ENCODE measurements around the gene MAPKAP1.

Gene MAPKAP1

DNA sequence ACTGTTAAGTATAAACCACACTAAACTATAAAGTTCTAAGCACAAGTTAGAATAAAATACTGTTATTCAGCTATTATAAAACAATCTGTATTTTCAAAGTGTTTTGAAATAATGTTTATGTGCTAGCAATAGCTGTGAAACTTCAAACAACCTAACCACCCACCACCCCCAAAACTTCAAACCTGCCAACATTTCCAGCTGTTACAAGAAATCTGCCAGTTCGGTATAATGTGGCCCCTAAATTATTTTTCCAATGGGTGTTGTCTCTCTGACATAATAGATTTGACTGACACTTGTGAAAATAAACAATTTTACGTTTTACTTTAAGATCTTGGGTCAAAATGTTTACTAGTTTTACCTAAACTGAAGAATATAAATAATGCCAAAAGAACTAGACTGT, 24.7 kb downstream of the MAPKAP1 start:
- no peak for DNase-seq (ENCODE audit: low spot score)
- TF ChIP-seq CTCF (IDR thresholded peaks at IDR 0.05; ENCODE audit: borderline replicate concordance, control extremely low read depth, extremely low read depth, insufficient read depth, missing control alignments) = no peak
- in situ Hi-C loops (cut with MboI; ENCODE audit: low sequenced_read_pairs, unreplicated experiment) = loop anchor here (10.0 kb wide), 1 partner anchor 58 kb away; no protein-coding TSS in a partner anchor

GRCh38 chr9:125681657-125682056, 25.4 kb downstream of the MAPKAP1 start:
- in situ Hi-C loops (cut with MboI; ENCODE audit: low sequenced_read_pairs, unreplicated experiment) = loop anchor here (10.0 kb wide), 1 partner anchor 57 kb away; no protein-coding TSS in a partner anchor
- no peak for TF ChIP-seq CTCF (IDR thresholded peaks at IDR 0.05; ENCODE audit: borderline replicate concordance, control extremely low read depth, extremely low read depth, insufficient read depth, missing control alignments)
- DNase-seq (ENCODE audit: low spot score) = no peak

DNA sequence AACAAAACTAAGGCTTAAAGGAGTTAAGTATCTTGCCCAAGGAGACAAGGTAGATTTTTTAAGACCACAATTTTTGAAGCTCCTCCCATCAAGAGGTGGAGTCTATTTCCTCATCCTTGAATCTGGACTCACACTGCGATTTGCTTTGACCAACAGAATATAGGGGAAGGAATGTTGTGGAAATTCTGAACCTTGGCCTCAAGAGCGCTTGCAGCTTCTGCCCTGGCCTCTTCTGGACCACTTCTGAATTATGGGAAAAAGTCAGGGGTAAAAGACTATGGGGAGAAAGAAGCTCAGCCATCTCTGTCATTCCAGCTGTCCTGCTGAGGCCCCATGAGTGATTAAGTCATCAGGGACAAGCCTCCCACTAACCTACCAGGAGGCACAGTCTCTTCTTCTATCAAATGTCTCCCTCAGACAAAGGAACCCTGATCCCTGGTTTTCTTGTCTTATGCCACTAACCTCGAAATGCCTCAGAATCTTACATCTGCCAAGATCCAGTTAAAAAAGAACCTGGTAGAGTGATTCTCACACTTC, 25.9 kb downstream of the MAPKAP1 start:
- TF ChIP-seq CTCF (IDR thresholded peaks at IDR 0.05; ENCODE audit: borderline replicate concordance, control extremely low read depth, extremely low read depth, insufficient read depth, missing control alignments) = no peak
- in situ Hi-C loops (cut with MboI; ENCODE audit: low sequenced_read_pairs, unreplicated experiment) = loop anchor here (10.0 kb wide), 1 partner anchor 56 kb away; no protein-coding TSS in a partner anchor

DNA sequence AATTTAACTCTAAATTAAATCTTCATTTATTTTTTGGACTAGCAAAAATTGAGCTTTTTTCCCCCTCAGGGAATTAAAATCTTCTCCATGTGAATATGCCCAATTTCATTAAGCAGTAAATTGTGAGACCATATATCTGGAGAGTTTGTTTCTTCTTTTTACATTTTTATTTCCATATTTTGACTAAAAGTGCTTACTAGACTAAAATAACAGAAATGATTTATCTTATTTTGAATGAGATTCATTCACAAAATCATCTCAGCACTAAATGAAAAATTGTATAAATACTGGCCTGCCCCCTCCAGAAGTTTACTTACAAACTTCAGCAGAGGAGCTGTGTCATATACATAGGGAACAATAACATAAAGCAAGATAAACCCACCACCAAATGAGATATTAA, 26.6 kb downstream of the MAPKAP1 start:
- in situ Hi-C loops (cut with MboI; ENCODE audit: low sequenced_read_pairs, unreplicated experiment) = loop anchor here (10.0 kb wide), 1 partner anchor 56 kb away; no protein-coding TSS in a partner anchor
- no peak for DNase-seq (ENCODE audit: low spot score)
- TF ChIP-seq CTCF (IDR thresholded peaks at IDR 0.05; ENCODE audit: borderline replicate concordance, control extremely low read depth, extremely low read depth, insufficient read depth, missing control alignments) = no peak

More for the DNA sequence above, 25.9 kb downstream of the MAPKAP1 start:
- no peak for DNase-seq (ENCODE audit: low spot score)

DNA sequence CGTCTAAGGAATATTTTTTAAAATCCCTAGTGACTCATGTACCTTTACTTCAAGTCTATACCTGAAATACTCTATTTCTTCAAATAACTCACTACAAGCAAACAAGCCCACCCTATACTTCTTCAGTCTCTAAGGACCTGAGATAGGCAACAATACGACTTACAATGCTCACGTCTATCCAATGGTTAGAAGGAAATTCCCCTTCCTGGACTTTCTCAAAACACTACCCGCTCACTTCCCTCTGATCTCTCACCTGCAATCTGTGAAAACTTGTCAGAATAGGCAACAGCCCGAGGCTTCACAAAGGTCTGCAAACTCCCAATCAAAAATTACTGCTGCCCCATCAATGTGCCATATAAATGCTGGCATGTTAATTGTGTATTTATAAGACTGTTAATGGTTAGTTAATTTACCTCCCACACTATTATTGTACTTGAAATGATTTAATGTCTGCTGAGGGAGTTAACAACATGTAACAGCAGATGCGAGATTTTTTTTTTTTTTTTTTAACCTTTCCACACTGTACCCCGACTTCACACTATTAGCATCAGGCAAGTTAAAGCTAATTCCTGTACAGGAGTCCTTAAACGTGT, 27.3 kb downstream of the MAPKAP1 start:
- no peak for TF ChIP-seq CTCF (IDR thresholded peaks at IDR 0.05; ENCODE audit: borderline replicate concordance, control extremely low read depth, extremely low read depth, insufficient read depth, missing control alignments)
- DNase-seq (ENCODE audit: low spot score) = no peak
- in situ Hi-C loops (cut with MboI; ENCODE audit: low sequenced_read_pairs, unreplicated experiment) = loop anchor here (10.0 kb wide), 1 partner anchor 55 kb away; no protein-coding TSS in a partner anchor

DNA sequence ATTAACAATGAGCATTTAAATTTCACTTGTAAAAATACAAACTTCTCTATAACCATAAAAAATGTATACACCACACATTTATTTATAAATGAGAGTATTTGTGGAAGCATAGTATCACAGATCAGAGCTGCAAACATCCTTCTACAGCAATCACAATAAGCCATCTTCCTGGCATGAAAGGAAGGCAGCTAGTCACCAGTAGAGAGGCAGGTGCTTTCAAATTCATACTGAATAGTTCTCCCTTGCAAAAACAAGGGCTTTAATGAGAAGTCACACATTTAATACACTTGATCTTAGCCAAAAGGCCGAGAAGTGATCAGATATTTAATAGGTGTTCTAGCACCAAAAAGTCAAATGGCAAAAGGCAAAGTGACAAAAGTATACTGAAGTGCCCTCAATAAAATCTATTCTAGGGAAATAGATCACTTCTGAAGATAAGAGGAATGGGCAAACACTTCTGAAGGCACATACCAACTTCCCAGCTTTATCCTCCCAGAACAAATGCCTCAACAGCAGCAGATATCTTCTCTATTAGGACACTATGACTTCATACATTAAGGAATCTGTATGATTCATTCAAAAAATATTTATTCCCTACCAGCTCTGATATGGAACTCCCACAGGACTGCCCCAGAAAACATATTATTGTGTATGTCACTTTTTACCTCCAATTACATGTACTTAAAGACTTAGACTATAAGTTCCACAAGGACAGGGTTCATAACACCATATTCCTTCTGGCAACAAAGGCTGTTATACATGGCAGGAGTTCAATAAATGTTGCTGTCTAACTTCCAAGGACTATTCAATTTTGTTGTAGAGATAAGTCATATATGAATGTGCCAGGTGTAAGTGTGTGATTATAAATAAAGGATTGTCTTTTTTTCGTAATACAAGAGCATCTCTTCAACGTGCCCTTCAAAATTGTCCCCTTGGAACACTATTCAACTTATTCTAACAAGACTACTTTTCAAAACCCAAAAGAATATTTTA, 31.7 kb downstream of the MAPKAP1 start:
- in situ Hi-C loops (cut with MboI; ENCODE audit: low sequenced_read_pairs, unreplicated experiment) = no loop called here
- DNase-seq (ENCODE audit: low spot score) = no peak
- TF ChIP-seq CTCF (IDR thresholded peaks at IDR 0.05; ENCODE audit: borderline replicate concordance, control extremely low read depth, extremely low read depth, insufficient read depth, missing control alignments) = no peak
